H1 (cell line): ENCODE measurements around the gene NPC2. TPM values are rescaled to one million over a fixed set of nuclear protein-coding genes. Genes with fewer than 3 reads are reported as not detected.

ENCODE experiments used
- CTCF ChIA-PET: fragments of 300-600 bp; sonication (Branson Sonifier 250); formaldehyde crosslinking; loops from one replicate; lab custom pipeline; 2021; ENCODE audit not compliant: partially characterized antibody; lab: Charles Lee
- POLR2A ChIA-PET: fragments of 300-600 bp; sonication (Branson Sonifier 250); formaldehyde crosslinking; loops from one replicate; lab custom pipeline; 2021; ENCODE audit warnings: inconsistent platforms; ENCODE audit not compliant: partially characterized antibody; lab: Charles Lee
- DNase-seq, 2 experiments: peaks; one replicate each; pipeline versions ENCODE4 v3.0.0 to v3.0.0-alpha.2; 2010 to 2022; ENCODE audit warnings: low spot score in 2 of 2, low read depth in 1 of 2, mixed read lengths in 1 of 2
- FAIRE-seq: peaks from 2 replicates; lab custom pipeline; 2011; peaks lifted over from hg19 to GRCh38; lab: Jason Lieb, UNC
- H2AFZ ChIP-seq: 2 replicates; pipeline ENCODE4 v1.8.1; 2012; ENCODE audit warnings: low read length, inconsistent platforms
- H2AK5ac ChIP-seq: 2 replicates; pipeline ENCODE4 v1.6.1; 2013; ENCODE audit warnings: low read depth, low read length
- H2BK120ac ChIP-seq: replicated peaks from 2 replicates; pipeline ENCODE3; 2013; ENCODE audit warnings: low read depth, low read length, inconsistent platforms
- H2BK12ac ChIP-seq: 2 replicates; pipeline ENCODE4 v1.6.1; 2013; ENCODE audit warnings: low read depth, low read length
- H2BK15ac ChIP-seq: 2 replicates; pipeline ENCODE4 v1.6.1; 2013; ENCODE audit warnings: low read length
- H2BK20ac ChIP-seq: 2 replicates; pipeline ENCODE4 v1.6.1; 2013; ENCODE audit warnings: low read length
- H2BK5ac ChIP-seq: 2 replicates; pipeline ENCODE4 v1.6.1; 2013; ENCODE audit warnings: low read depth, low read length
- H3K14ac ChIP-seq: 2 replicates; pipeline ENCODE4 v1.6.1; 2013; ENCODE audit warnings: inconsistent platforms; ENCODE audit not compliant: insufficient read length
- H3K18ac ChIP-seq: 2 replicates; pipeline ENCODE4 v1.6.1; 2013; ENCODE audit warnings: low read length; ENCODE audit errors: extremely low read depth
- H3K23ac ChIP-seq: 2 replicates; pipeline ENCODE4 v1.6.1; 2013; ENCODE audit warnings: inconsistent platforms; ENCODE audit not compliant: insufficient read length
- H3K23me2 ChIP-seq: 2 replicates; pipeline ENCODE4 v1.6.1; 2013; ENCODE audit warnings: low read depth, low read length
- H3K27ac ChIP-seq: 2 replicates; pipeline ENCODE4 v1.6.1; 2011; ENCODE audit warnings: low read depth, low read length, inconsistent platforms
- H3K27me3 ChIP-seq, 4 experiments: replicated peaks in 1 of 4; 1 replicate in 1 of 4; 2 replicates in 3 of 4; pipeline versions ENCODE4 v1.6.1 to v1.8.1; 2011 to 2013; ENCODE audit warnings: low read length in 3 of 4, mild to moderate bottlenecking in 3 of 4, inconsistent platforms in 2 of 4, mixed read lengths in 2 of 4, moderate library complexity in 1 of 4; ENCODE audit not compliant: control insufficient read depth in 3 of 4, insufficient read depth in 3 of 4; ENCODE audit errors: extremely low read depth in 1 of 4
- H3K36me3 ChIP-seq, 4 experiments: 2 replicates each; pipeline versions ENCODE4 v1.6.1 to v1.8.1; 2011 to 2013; ENCODE audit warnings: mild to moderate bottlenecking in 4 of 4, low read length in 3 of 4, moderate library complexity in 2 of 4, control low read depth in 1 of 4, inconsistent platforms in 1 of 4; ENCODE audit not compliant: insufficient read depth in 4 of 4, control insufficient read depth in 2 of 4
- H3K4ac ChIP-seq: replicated peaks from 2 replicates; pipeline ENCODE3; 2013; ENCODE audit warnings: low read length, low read depth, mixed read lengths, inconsistent platforms; ENCODE audit not compliant: insufficient read length
- H3K4me1 ChIP-seq, 4 experiments: replicated peaks in 1 of 4; 1 replicate in 1 of 4; 2 replicates in 3 of 4; pipeline versions ENCODE4 v1.6.1 to v1.8.1; 2011 to 2013; ENCODE audit warnings: low read length in 3 of 4, inconsistent platforms in 2 of 4, mixed read lengths in 1 of 4; ENCODE audit not compliant: insufficient read depth in 4 of 4, control insufficient read depth in 3 of 4
- H3K4me2 ChIP-seq, 2 experiments: 2 replicates each; pipeline versions ENCODE4 v1.6.1 to v1.8.1; 2011 to 2013; ENCODE audit warnings: low read depth in 2 of 2, low read length in 2 of 2, control low read depth in 1 of 2, inconsistent platforms in 1 of 2, mild to moderate bottlenecking in 1 of 2; ENCODE audit not compliant: insufficient read depth in 1 of 2
- H3K4me3 ChIP-seq, 4 experiments: fragments of 200-600, 300-600 bp in 1 of 4; sonication (generic), shearing (Covaris generic), sonication (Bioruptor Twin) in 1 of 4; 2 replicates each; pipeline versions ENCODE4 v1.5.1 to v1.8.1; 2011 to 2016; ENCODE audit warnings: low read length in 4 of 4, low read depth in 3 of 4, control low read depth in 2 of 4, inconsistent platforms in 2 of 4, mild to moderate bottlenecking in 2 of 4, mixed read lengths in 1 of 4, moderate library complexity in 1 of 4; ENCODE audit not compliant: insufficient read depth in 2 of 4; ENCODE audit errors: extremely low read depth in 1 of 4
- H3K56ac ChIP-seq: replicated peaks from 2 replicates; pipeline ENCODE3; 2013; ENCODE audit warnings: low read depth, mild to moderate bottlenecking, mixed read lengths, low read length, inconsistent platforms; ENCODE audit not compliant: insufficient read length
- H3K79me1 ChIP-seq: 2 replicates; pipeline ENCODE4 v1.6.1; 2013; ENCODE audit warnings: low read depth, low read length, control low read depth
- H3K79me2 ChIP-seq, 2 experiments: 2 replicates each; pipeline versions ENCODE4 v1.6.1 to v1.8.1; 2012 to 2013; ENCODE audit warnings: low read length in 2 of 2, mild to moderate bottlenecking in 2 of 2, inconsistent platforms in 1 of 2; ENCODE audit not compliant: insufficient read depth in 2 of 2, control insufficient read depth in 1 of 2
- H3K9ac ChIP-seq, 4 experiments: replicated peaks in 1 of 4; 1 replicate in 1 of 4; 2 replicates in 3 of 4; pipeline versions ENCODE4 v1.6.1 to v1.8.1; 2011 to 2013; ENCODE audit warnings: low read depth in 3 of 4, low read length in 3 of 4, control low read depth in 2 of 4, mild to moderate bottlenecking in 2 of 4, moderate library complexity in 2 of 4, inconsistent platforms in 1 of 4; ENCODE audit errors: extremely low read depth in 1 of 4
- H3K9me3 ChIP-seq, 2 experiments: 2 replicates each; pipeline versions ENCODE4 v1.6.1 to v1.8.1; 2012 to 2013; ENCODE audit warnings: mild to moderate bottlenecking in 2 of 2, moderate library complexity in 2 of 2, control low read depth in 1 of 2, inconsistent platforms in 1 of 2, low read depth in 1 of 2, low read length in 1 of 2, mixed read lengths in 1 of 2; ENCODE audit not compliant: insufficient read depth in 2 of 2
- H4K20me1 ChIP-seq, 2 experiments: replicated peaks in 1 of 2; 2 replicates each; pipeline versions ENCODE3 to v1.8.1; 2011 to 2013; ENCODE audit warnings: inconsistent platforms in 2 of 2, low read length in 2 of 2, mild to moderate bottlenecking in 1 of 2; ENCODE audit not compliant: insufficient read depth in 2 of 2, control insufficient read depth in 1 of 2
- H4K5ac ChIP-seq: 2 replicates; pipeline ENCODE4 v1.6.1; 2013; ENCODE audit warnings: low read length, low read depth, mixed read lengths, inconsistent platforms; ENCODE audit not compliant: insufficient read length
- H4K8ac ChIP-seq: 2 replicates; pipeline ENCODE4 v1.8.0; 2013; ENCODE audit warnings: mild to moderate bottlenecking, moderate library complexity, low read length, inconsistent platforms; ENCODE audit not compliant: insufficient read depth; ENCODE audit errors: extremely low read depth
- H4K91ac ChIP-seq: replicated peaks from 2 replicates; pipeline ENCODE3; 2013; ENCODE audit warnings: low read length, mixed read lengths, inconsistent platforms; ENCODE audit not compliant: insufficient read length
- FOSL1 ChIP-seq: IDR thresholded peaks from 2 replicates; pipeline ENCODE4 v1.6.1; 2011; ENCODE audit warnings: mild to moderate bottlenecking, low read depth, low read length, moderate library complexity; ENCODE audit not compliant: insufficient read depth
- KDM4A ChIP-seq: IDR thresholded peaks from one replicate; pipeline ENCODE4 v1.7.1; 2012; ENCODE audit warnings: low read depth, mild to moderate bottlenecking, moderate library complexity, low read length, inconsistent platforms; ENCODE audit not compliant: severe bottlenecking
- NANOG ChIP-seq: IDR thresholded peaks from 2 replicates; pipeline ENCODE4 v1.6.1; 2011; ENCODE audit warnings: low read length, low read depth, mild to moderate bottlenecking, inconsistent platforms; ENCODE audit not compliant: insufficient read depth, poor library complexity, severe bottlenecking
- POU5F1 ChIP-seq: IDR thresholded peaks from 2 replicates; pipeline ENCODE4 v1.6.1; 2011; ENCODE audit warnings: low read depth, mild to moderate bottlenecking, low read length, moderate library complexity
- RAD21 ChIP-seq, 2 experiments: IDR thresholded peaks in 1 of 2; conservative IDR thresholded peaks in 1 of 2; 2 replicates each; pipeline ENCODE4 v1.6.1; 2011; ENCODE audit warnings: low read depth in 2 of 2, low read length in 2 of 2, improper control_type of control experiment in 1 of 2, inconsistent platforms in 1 of 2, mild to moderate bottlenecking in 1 of 2, moderate library complexity in 1 of 2
- RFX5 ChIP-seq: IDR thresholded peaks from 2 replicates; pipeline ENCODE4 v1.6.1; 2011; ENCODE audit warnings: low read depth, low read length, improper control_type of control experiment, borderline replicate concordance
- RNF2 ChIP-seq: fragments of 200-900, 300-1000 bp; sonication (generic); IDR thresholded peaks from 2 replicates; pipeline ENCODE4 v1.7.1; 2016; ENCODE audit warnings: borderline replicate concordance, low read depth, mild to moderate bottlenecking, antibody characterized with exemption, low read length; ENCODE audit not compliant: poor library complexity, severe bottlenecking; ENCODE audit errors: missing control alignments
- SIRT6 ChIP-seq: IDR thresholded peaks from one replicate; pipeline ENCODE4 v1.7.1; 2012; ENCODE audit warnings: low read length, inconsistent platforms
- SIX5 ChIP-seq: IDR thresholded peaks from 2 replicates; pipeline ENCODE4 v1.6.1; 2011; ENCODE audit warnings: mild to moderate bottlenecking, low read depth, low read length
- SP4 ChIP-seq: IDR thresholded peaks from 2 replicates; pipeline ENCODE4 v1.6.1; 2012; ENCODE audit warnings: low read length, inconsistent platforms
- SUZ12 ChIP-seq: fragments of 200-600 bp; sonication (generic); IDR thresholded peaks from 2 replicates; pipeline ENCODE4 v1.6.1; 2012; ENCODE audit warnings: mild to moderate bottlenecking, inconsistent platforms, low read length, moderate library complexity, mixed read lengths
- TCF12 ChIP-seq: IDR thresholded peaks from 2 replicates; pipeline ENCODE4 v1.6.1; 2011; ENCODE audit warnings: low read depth, mild to moderate bottlenecking, low read length
- TEAD4 ChIP-seq: IDR thresholded peaks from 2 replicates; pipeline ENCODE4 v1.6.1; 2012; ENCODE audit warnings: low read depth, low read length, inconsistent platforms, mixed read lengths
- WGBS, 2 experiments: shearing (Covaris generic) in 1 of 2; methylation state at CpG; one replicate each; pipeline versions ENCODE4 v1.1.6 to v1.1.7; 2013 to 2015; ENCODE audit warnings: low lambda C conversion rate in 2 of 2, mixed read lengths in 2 of 2, inconsistent platforms in 1 of 2, low coverage in 1 of 2, missing lambda C conversion rate in 1 of 2; ENCODE audit not compliant: insufficient replicate concordance in 2 of 2, insufficient coverage in 1 of 2, insufficient read length in 1 of 2; ENCODE audit errors: extremely low coverage in 1 of 2, missing lambda C conversion rate in 1 of 2; 5-methylcytosine and 5-hydroxymethylcytosine counted together
- polyA plus RNA-seq, 7 experiments: library from polyadenylated mRNA; depleted of rRNA in 3 of 7; stranded (reverse) in 5 of 7; unstranded in 2 of 7; fragments of >200 nt in 5 of 7; fragments of 200-250 nt in 2 of 7; gene quantifications; 1 replicate in 5 of 7; 2 replicates in 1 of 7; 4 replicates in 1 of 7; pipeline versions ENCODE4 v1.2.1 to v1.2.3, GENCODE V29; 2011 to 2013; ENCODE audit warnings: missing spikeins in 2 of 7, mixed read lengths in 2 of 7
- total RNA-seq: library from RNA; stranded (reverse); fragmentation: NEBNext Ultra II Directional; extraction: Animal tissue kit (Norgen Biotek cat#: 25700); gene quantifications from 2 replicates; pipeline ENCODE4 v1.2.1, GENCODE V29; 2021

Gene NPC2
- total and polyA plus RNA-seq, 2 of the 8 experiments (the other 6 are each of a cell fraction or from before 2014, with no cell fraction given) = 178 to 258 TPM

DNA sequence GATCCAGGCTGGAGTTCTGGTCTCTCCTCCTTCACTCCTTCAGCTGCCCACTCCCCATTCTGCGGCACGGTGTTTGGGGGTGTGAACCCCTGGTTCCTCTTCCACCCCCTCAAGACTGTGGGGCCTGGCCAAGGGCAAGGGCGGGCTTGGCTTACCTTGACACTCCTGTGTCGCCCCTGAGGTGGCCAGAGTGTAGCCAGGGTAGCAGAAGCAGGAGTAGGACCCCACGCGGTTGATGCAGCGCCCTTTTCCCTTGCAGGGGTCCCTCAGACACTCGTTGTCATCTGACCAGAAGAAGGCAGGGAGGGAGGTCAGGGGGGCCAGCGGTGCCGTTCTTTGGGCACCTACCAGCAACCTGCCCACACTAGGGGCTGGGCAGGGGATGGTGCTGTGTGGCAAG, 28.7 kb upstream of the NPC2 start:
- H3K27me3 ChIP-seq = no peaks in the 10 kb centered on the region; a peak in 1 of 7 replicates
- POLR2A ChIA-PET = no interaction called here
- no peaks in the 10 kb centered on the region for H3K9me3 ChIP-seq
- H2BK15ac ChIP-seq = no peak overlapping the region
- no peak overlapping the region for H3K23ac ChIP-seq
- H2BK120ac ChIP-seq = no peak overlapping the region
- no peak overlapping the region for H2BK12ac ChIP-seq
- no peak overlapping the region for H4K91ac ChIP-seq
- no peaks in the 10 kb centered on the region for H3K36me3 ChIP-seq
- peaks cover 0 to 7% (median 4%) of the 10 kb centered on the region in 4 experiments; a peak in 4 of 7 replicates for H3K4me1 ChIP-seq
- H3K23me2 ChIP-seq = no peaks in the 10 kb centered on the region
- 92% methylated on average over 4 of the region's 10 CpGs; no CpG with 5 or more reads in 1 of the 2 experiments for WGBS, 2 experiments
- no peak overlapping the region for H3K4me2 ChIP-seq
- no peak overlapping the region; the same call in 1 of the 2 replicates for H3K18ac ChIP-seq
- H4K8ac ChIP-seq = no peak overlapping the region
- no peak overlapping the region for H4K5ac ChIP-seq
- no peak overlapping the region for H3K56ac ChIP-seq
- H2BK5ac ChIP-seq = no peak overlapping the region
- no peaks in the 10 kb centered on the region for H3K79me1 ChIP-seq
- FAIRE-seq = no peak
- CTCF ChIA-PET = interaction anchor here (0.7 to 2.7 kb wide), 2 partner anchors 10 to 20 kb away, joined by 3 to 10 read pairs; no protein-coding TSS in a partner anchor
- no peak overlapping the region for H3K4ac ChIP-seq
- no peak for DNase-seq
- no peaks in the 10 kb centered on the region for H3K79me2 ChIP-seq
- H4K20me1 ChIP-seq = no peaks in the 10 kb centered on the region
- H2AFZ ChIP-seq = no peak overlapping the region
- H3K14ac ChIP-seq = no peak overlapping the region
- no peak overlapping the region for H3K9ac ChIP-seq
- H2BK20ac ChIP-seq = no peak overlapping the region; the same call in 1 of the 2 replicates
- no peak overlapping the region for H3K4me3 ChIP-seq
- no peak overlapping the region for H3K27ac ChIP-seq
- H2AK5ac ChIP-seq = no peak overlapping the region
- TF ChIP-seq SUZ12 (no peak), NANOG (no peak), FOSL1 (no peak), RAD21 (IDR thresholded peaks at IDR 0.05 in 1 of 2, conservative IDR thresholded peaks at IDR 0.05 in 1 of 2; ENCODE audit: low read depth in 2 of 2, low read length in 2 of 2) (no peak), KDM4A (no peak), SP4 (no peak), TCF12 (no peak), POU5F1 (no peak), RNF2 (no peak), TEAD4 (no peak), SIX5 (no peak), RFX5 (no peak), SIRT6 (no peak)
